ENCODE measurements around the gene DYNLRB2. TPM values are rescaled to one million over a fixed set of nuclear protein-coding genes. Genes with fewer than 3 reads are reported as not detected.

The DYNLRB2 gene
- polyA plus RNA-seq, 1 of the 3 experiments (the other 2 are of a cell fraction): 0.44 TPM

- TF ChIP-seq TCF12 (IDR thresholded peaks at IDR 0.05) (no peak), NFIC (IDR thresholded peaks at IDR 0.05; ENCODE audit: borderline replicate concordance) (no peak), ZBTB33 (IDR thresholded peaks at IDR 0.05; ENCODE audit: borderline replicate concordance, low read depth) (no peak), POLR2AphosphoS5 (IDR thresholded peaks at IDR 0.05; ENCODE audit: low read depth, low read length) (no peak), RCOR1 (IDR thresholded peaks at IDR 0.05; ENCODE audit: low read length) (no peak), JUND (IDR thresholded peaks at IDR 0.05) (no peak), RFX5 (IDR thresholded peaks at IDR 0.05; ENCODE audit: low read length) (no peak), TAF1 (IDR thresholded peaks at IDR 0.05; ENCODE audit: borderline replicate concordance, low read depth, low read length) (no peak), ELF1 (IDR thresholded peaks at IDR 0.05) (no peak), SMC3 (IDR thresholded peaks at IDR 0.05; ENCODE audit: low read depth, low read length) (no peak), CHD2 (IDR thresholded peaks at IDR 0.05; ENCODE audit: low read length, partially characterized antibody) (no peak), TEAD4 (IDR thresholded peaks at IDR 0.05; ENCODE audit: borderline replicate concordance, insufficient read depth) (no peak), FOXM1 (IDR thresholded peaks at IDR 0.05; ENCODE audit: low read depth) (no peak), RXRA (IDR thresholded peaks at IDR 0.05; ENCODE audit: borderline replicate concordance, low read depth) (no peak), YY1 (IDR thresholded peaks at IDR 0.05; ENCODE audit: low read depth) (no peak), GATA2 (CRISPR knock-in tag; IDR thresholded peaks at IDR 0.05) (no peak)
- TF ChIP-seq, protein P1, sequence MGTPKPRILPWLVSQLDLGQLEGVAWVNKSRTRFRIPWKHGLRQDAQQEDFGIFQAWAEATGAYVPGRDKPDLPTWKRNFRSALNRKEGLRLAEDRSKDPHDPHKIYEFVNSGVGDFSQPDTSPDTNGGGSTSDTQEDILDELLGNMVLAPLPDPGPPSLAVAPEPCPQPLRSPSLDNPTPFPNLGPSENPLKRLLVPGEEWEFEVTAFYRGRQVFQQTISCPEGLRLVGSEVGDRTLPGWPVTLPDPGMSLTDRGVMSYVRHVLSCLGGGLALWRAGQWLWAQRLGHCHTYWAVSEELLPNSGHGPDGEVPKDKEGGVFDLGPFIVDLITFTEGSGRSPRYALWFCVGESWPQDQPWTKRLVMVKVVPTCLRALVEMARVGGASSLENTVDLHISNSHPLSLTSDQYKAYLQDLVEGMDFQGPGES (IDR thresholded peaks at IDR 0.05; ENCODE audit: low read depth, low read length): no peak
- TF ChIP-seq, protein P2, sequence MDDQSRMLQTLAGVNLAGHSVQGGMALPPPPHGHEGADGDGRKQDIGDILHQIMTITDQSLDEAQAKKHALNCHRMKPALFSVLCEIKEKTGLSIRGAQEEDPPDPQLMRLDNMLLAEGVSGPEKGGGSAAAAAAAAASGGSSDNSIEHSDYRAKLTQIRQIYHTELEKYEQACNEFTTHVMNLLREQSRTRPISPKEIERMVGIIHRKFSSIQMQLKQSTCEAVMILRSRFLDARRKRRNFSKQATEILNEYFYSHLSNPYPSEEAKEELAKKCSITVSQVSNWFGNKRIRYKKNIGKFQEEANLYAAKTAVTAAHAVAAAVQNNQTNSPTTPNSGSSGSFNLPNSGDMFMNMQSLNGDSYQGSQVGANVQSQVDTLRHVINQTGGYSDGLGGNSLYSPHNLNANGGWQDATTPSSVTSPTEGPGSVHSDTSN (IDR thresholded peaks at IDR 0.05): no peak
- Histone ChIP-seq H3K36me3 (replicated peaks in 1 of 2; ENCODE audit: control insufficient read depth in 1 of 2, insufficient read depth in 2 of 2, low read length in 1 of 2) (no peaks in the 10 kb centered on the region), H3F3A (replicated peaks; ENCODE audit: insufficient read depth) (no peaks in the 10 kb centered on the region), H3K9me2 (no peaks in the 10 kb centered on the region), H3K79me2 (ENCODE audit: insufficient read depth) (no peaks in the 10 kb centered on the region), H3K9ac (no peak overlapping the region), H3K4me2 (no peak overlapping the region), H3K27me3 (ENCODE audit: insufficient read depth) (no peaks in the 10 kb centered on the region), H2AFZ (ENCODE audit: low read depth) (no peak overlapping the region), H3K4me1 (ENCODE audit: control insufficient read depth in 1 of 2, insufficient read depth in 2 of 2, low read depth in 1 of 2, low read length in 1 of 2) (no peaks in the 10 kb centered on the region), H4K20me1 (ENCODE audit: insufficient read depth) (no peaks in the 10 kb centered on the region), H3K27ac (ENCODE audit: low read depth in 2 of 2, low read length in 1 of 2) (no peak overlapping the region), H3K9me3 (no peaks in the 10 kb centered on the region), H3K4me3 (ENCODE audit: low read depth in 2 of 2, low read length in 1 of 2) (no peak overlapping the region)
- DNase-seq: no peak
- 37% methylated on average over 4 of the region's 4 CpGs for WGBS (ENCODE audit: low lambda C conversion rate)
- ChIA-PET POLR2A (no interaction called here), CTCF (no interaction called here)
These were observed 5.5 kb downstream of the DYNLRB2 start for GRCh38 chr16:80546249-80546648.

Measured in SK-N-SH (cell line).